GM18511 (cell line): ENCODE measurements around the gene CLEC18C.
"Not testable (repeated sequence)": the region's sequence is repeated elsewhere in the genome, so short reads cannot be mapped to it uniquely, and the experiment has no call there.

Experiments used
- ATAC-seq: cut with Tn5 transposase; IDR thresholded peaks from one replicate; pipeline ENCODE4 v1.9.1; 2021; ENCODE audit warnings: mild to moderate bottlenecking, moderate library complexity; ENCODE audit not compliant: unreplicated experiment

Gene CLEC18C

GRCh38 chr16:70173212-70173837, at the start of gene CLEC18C:
TSS of gene CLEC18C (plus strand) at chr16:70173787. CDS start at chr16:70174279, 492 bp downstream.
- ATAC-seq: not testable (repeated sequence)

GRCh38 chr16:70123822-70124221, 49.8 kb upstream of the CLEC18C start:
- not testable (repeated sequence) for ATAC-seq

GRCh38 chr16:70126226-70126625, 47.4 kb upstream of the CLEC18C start:
- not testable (repeated sequence) for ATAC-seq

- not testable (repeated sequence) for ATAC-seq
Observed at GRCh38 chr16:70127706-70128105, 45.9 kb upstream of the CLEC18C start.

- not testable (repeated sequence) for ATAC-seq
Observed at GRCh38 chr16:70128844-70129243, 44.7 kb upstream of the CLEC18C start.

- ATAC-seq: not testable (repeated sequence)
Observed at GRCh38 chr16:70135796-70136195, 37.8 kb upstream of the CLEC18C start.

DNA sequence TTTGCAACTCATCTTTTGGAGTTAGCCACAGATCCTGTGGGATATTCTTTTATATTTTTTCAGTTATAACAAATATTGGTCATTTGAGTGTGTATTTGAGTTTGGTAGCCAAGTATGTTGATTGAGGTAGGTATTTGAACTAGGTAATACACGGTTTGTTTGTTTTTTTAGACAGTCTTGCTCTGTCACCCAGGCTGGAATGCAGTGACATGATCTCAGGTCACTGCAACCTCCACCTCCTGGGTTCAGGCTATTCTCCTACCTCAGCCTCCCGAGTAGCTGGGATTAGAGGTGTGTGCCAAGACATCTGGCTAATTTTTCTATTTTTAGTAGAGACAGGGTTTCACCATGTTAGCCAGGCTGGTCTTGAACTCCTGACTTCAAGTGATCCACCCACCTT, 37.0 kb upstream of the CLEC18C start:
- not testable (repeated sequence) for ATAC-seq

DNA sequence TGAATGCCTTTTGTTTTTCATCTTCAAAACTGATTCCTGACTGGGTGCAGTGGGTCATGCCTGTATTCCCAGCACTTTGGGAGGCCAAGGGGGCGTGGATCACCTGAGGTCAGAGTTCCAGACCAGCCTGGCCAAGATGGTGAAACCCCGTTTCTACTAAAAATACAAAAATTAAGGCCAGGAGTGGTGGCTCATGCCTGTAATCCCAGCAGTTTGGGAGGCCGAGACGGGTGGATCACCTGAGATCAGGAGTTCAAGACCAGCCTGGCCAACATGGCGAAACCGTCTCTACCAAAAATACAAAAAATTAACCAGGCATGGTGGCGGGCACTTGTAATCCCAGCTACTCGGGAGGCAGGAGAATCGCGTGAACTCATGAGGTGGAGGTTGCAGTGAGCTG, 30.8 kb upstream of the CLEC18C start:
- not testable (repeated sequence) for ATAC-seq

GRCh38 chr16:70143231-70143895, 30.2 kb upstream of the CLEC18C start:
- ATAC-seq: not testable (repeated sequence)

DNA sequence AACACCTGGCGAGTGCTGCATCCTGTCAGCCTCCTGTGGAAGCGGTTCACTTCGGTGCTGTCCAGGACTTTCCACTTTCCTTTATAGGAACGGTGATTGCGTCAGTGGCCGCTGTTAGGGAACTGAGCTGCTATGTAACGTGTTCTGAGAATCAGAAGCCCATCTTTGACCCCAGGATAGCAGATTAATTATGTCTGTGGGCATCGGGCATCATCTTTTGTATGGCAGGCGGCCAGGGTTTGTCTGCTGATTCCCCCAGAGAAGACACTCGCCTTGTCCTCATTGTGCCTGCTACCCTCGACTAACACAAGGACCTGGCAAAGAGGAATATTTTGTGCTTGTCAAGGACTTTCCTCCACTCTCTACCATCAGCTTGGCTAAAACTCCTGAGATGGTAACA, 25.7 kb upstream of the CLEC18C start:
- ATAC-seq: not testable (repeated sequence)

GRCh38 chr16:70148453-70148852, 25.1 kb upstream of the CLEC18C start:
- ATAC-seq: not testable (repeated sequence)

DNA sequence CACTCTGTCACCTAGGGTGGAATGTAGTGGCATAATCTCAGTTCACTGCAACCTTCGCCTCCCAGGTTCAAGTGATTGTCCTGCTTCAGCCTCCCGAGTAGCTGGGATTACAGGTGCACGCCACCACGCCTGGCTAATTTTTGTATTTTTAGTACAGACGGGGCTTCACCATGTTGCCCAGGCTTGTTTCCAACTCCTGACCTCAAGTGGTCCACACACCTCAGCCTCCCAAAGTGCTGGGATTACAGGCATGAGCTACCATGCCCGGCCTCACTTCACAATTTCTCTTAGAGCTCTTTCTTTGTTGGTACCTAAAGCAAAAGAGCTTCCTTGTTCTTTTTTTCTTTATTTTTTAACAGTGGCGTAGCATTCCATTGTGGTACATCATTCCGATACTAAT, 24.3 kb upstream of the CLEC18C start:
- not testable (repeated sequence) for ATAC-seq

DNA sequence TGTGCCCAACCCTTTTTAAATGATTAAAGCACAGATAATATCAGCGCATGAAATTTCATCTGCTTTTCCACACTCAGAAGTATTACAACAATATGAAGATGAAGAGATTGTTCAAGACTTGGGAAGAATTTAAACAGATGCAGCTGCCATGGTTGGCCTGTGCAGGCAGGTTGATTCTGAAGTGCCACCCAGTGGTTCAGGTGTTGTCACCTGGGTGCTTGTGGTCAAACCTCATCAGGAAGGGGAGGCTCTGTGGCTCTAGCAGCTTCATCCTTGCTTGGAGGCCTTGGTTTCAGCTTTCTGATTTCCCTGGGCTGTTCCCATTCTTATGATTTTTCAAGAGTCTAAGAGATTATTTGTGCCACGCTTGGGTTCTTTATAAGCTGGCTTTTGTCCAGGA, 22.2 kb upstream of the CLEC18C start:
- no peak for ATAC-seq

GRCh38 chr16:70151941-70152509, 21.6 kb upstream of the CLEC18C start:
- ATAC-seq: no peak

GRCh38 chr16:70152578-70153302, 20.8 kb upstream of the CLEC18C start:
- ATAC-seq: no peak

- not testable (repeated sequence) for ATAC-seq
Observed at GRCh38 chr16:70154736-70155135, 18.9 kb upstream of the CLEC18C start.

GRCh38 chr16:70156207-70156978, 17.2 kb upstream of the CLEC18C start:
- ATAC-seq: no peak

- ATAC-seq: no peak
Observed at GRCh38 chr16:70157105-70157476, 16.5 kb upstream of the CLEC18C start.

DNA sequence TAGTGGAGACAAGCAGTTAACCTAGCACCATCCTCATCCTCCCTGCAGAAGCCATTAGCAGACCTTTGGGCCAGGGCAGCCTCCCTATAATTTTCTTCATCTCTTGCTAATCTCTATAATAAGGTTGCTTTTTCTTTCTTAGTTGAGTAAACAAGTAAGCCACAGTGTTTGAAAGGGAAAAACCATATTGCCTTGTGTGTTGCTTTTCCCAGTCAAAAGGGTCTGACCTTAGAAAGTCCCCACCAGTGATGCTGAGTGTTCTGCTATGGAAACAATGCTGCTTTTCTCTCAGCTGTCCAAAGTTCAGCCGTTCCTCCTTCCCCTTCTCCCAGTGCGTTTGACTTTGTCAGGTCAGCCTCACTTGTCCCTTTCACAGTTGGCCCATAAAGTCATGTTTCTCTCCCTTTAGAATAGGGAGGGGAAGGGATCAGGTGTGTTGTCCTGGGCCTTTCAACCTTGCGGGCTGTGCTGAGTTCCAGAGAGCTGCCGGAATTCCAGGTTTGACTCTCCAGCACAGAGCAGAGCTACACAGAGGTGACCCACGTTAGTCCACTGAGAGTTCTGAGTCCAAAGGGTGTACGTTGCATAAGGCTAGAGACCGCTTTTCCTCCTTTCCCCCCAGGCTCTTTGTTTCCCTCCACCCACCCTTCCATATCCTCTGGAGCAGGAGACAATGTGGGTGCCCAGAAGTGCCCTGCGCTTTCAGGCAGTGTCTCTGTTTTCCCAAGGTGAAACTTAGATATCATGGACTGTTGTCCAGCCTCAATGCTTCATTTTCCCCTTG, 15.9 kb upstream of the CLEC18C start:
- ATAC-seq: no peak
